ENCODE data around the gene IMPACT.

Gene IMPACT

DNA sequence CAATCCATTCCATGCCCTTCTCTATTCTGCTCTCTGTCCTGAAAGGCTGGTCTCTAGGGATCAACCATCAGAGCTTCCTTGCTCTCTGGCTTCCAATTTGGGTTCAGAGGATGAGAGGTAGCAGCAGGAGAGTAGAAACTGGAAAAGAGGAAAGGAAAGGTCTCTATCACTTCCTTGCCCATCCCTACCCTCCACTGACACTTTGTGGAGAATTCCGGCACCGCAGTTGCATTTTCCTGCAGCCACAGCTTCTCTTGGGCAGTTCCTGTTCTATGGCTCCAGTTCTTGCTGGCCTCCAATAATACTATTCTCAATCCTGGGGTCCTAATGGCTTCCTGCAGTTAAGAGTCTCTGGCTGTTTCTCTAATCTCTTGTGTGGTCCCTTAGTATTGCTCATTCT, 13.3 kb upstream of the IMPACT start:
- Histone ChIP-seq H3K27me3 (replicated peaks; ENCODE audit: control insufficient read depth, insufficient read depth, low read length) (peaks cover 3% of the 10 kb centered on the region), H3K36me3 (ENCODE audit: control insufficient read depth, insufficient read depth, low read length) (no peaks in the 10 kb centered on the region), H3K4me3 (replicated peaks; ENCODE audit: low read depth, low read length) (no peak overlapping the region)
- DNase-seq (ENCODE audit: extremely low read depth, insufficient read length): no peak
- no peak for TF ChIP-seq CTCF (IDR thresholded peaks at IDR 0.05; ENCODE audit: insufficient read depth, low read length, poor library complexity, severe bottlenecking)

DNA sequence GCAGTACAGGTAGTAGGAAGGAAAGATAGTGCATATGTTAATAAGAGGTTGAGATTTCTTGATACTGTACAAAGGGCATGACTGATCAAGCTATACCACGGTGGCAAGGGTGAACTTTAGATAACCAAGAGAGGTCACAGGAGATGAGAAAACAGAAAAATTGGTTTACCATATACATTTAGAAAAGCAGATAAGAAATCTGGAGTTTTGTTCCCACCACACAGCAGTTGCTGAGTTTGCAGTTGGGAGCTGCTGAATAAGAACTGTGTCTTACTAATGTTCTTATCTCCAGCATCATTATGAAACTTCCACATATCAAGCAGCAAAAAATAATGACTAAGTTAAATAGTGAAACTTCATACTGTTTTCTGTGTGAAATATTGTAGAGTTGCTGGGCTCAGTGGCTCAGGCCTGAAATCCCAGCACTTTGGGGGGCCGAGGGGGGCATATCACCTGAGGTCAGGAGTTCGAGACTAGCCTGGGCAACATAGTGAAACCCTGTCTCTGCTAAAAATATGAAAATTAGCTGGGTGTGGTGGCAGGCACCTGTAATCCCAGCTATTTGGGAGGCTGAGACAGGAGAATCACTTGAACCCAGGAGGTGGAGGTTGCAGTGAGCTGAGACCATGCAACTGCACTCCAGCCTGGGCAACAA, 12.0 kb upstream of the IMPACT start:
- TF ChIP-seq CTCF (IDR thresholded peaks at IDR 0.05; ENCODE audit: insufficient read depth, low read length, poor library complexity, severe bottlenecking): no peak
- H3K36me3 ChIP-seq (ENCODE audit: control insufficient read depth, insufficient read depth, low read length): no peaks in the 10 kb centered on the region
- peak; percentile 28 for DNase-seq (ENCODE audit: extremely low read depth, insufficient read length)
- H3K4me3 ChIP-seq (replicated peaks; ENCODE audit: low read depth, low read length): no peak overlapping the region
- peaks cover 1% of the 10 kb centered on the region; the same call in 1 of the 2 replicates for H3K27me3 ChIP-seq (replicated peaks; ENCODE audit: control insufficient read depth, insufficient read depth, low read length)

- no peak overlapping the region for H3K4me3 ChIP-seq (replicated peaks; ENCODE audit: low read depth, low read length)
- DNase-seq (ENCODE audit: extremely low read depth, insufficient read length): no peak
- no peak for TF ChIP-seq CTCF (IDR thresholded peaks at IDR 0.05; ENCODE audit: insufficient read depth, low read length, poor library complexity, severe bottlenecking)
- H3K36me3 ChIP-seq (ENCODE audit: control insufficient read depth, insufficient read depth, low read length): no peaks in the 10 kb centered on the region
- H3K27me3 ChIP-seq (replicated peaks; ENCODE audit: control insufficient read depth, insufficient read depth, low read length): peaks cover 1% of the 10 kb centered on the region; the same call in 1 of the 2 replicates
Measured at GRCh38 chr18:24417480-24417879, 9.0 kb upstream of the IMPACT start.

GRCh38 chr18:24420551-24420950, 5.9 kb upstream of the IMPACT start:
- DNase-seq (ENCODE audit: extremely low read depth, insufficient read length): no peak
- Histone ChIP-seq H3K27me3 (replicated peaks; ENCODE audit: control insufficient read depth, insufficient read depth, low read length) (no peaks in the 10 kb centered on the region; the same call in 1 of the 2 replicates), H3K36me3 (ENCODE audit: control insufficient read depth, insufficient read depth, low read length) (no peaks in the 10 kb centered on the region), H3K4me3 (replicated peaks; ENCODE audit: low read depth, low read length) (no peak overlapping the region)
- no peak for TF ChIP-seq CTCF (IDR thresholded peaks at IDR 0.05; ENCODE audit: insufficient read depth, low read length, poor library complexity, severe bottlenecking)

- DNase-seq (ENCODE audit: extremely low read depth, insufficient read length): no peak
- Histone ChIP-seq H3K27me3 (replicated peaks; ENCODE audit: control insufficient read depth, insufficient read depth, low read length) (no peaks in the 10 kb centered on the region; the same call in 1 of the 2 replicates), H3K4me3 (replicated peaks; ENCODE audit: low read depth, low read length) (no peak overlapping the region), H3K36me3 (ENCODE audit: control insufficient read depth, insufficient read depth, low read length) (no peaks in the 10 kb centered on the region)
- no peak for TF ChIP-seq CTCF (IDR thresholded peaks at IDR 0.05; ENCODE audit: insufficient read depth, low read length, poor library complexity, severe bottlenecking)
Measured at GRCh38 chr18:24421831-24422230, 4.6 kb upstream of the IMPACT start.

- Histone ChIP-seq H3K4me3 (replicated peaks; ENCODE audit: low read depth, low read length) (peak overlapping the region; percentile 72), H3K36me3 (ENCODE audit: control insufficient read depth, insufficient read depth, low read length) (no peaks in the 10 kb centered on the region), H3K27me3 (replicated peaks; ENCODE audit: control insufficient read depth, insufficient read depth, low read length) (no peaks in the 10 kb centered on the region; the same call in 1 of the 2 replicates)
- no peak for TF ChIP-seq CTCF (IDR thresholded peaks at IDR 0.05; ENCODE audit: insufficient read depth, low read length, poor library complexity, severe bottlenecking)
- no peak for DNase-seq (ENCODE audit: extremely low read depth, insufficient read length)
Measured at GRCh38 chr18:24426073-24426397, 435 bp upstream of the IMPACT start.
